GM12865 (cell line): ENCODE measurements around the gene WWC1.

ENCODE experiments used
- DNase-seq: peaks from one replicate; pipeline ENCODE4 v3.0.0; 2010; ENCODE audit warnings: low read depth
- H3K4me3 ChIP-seq: 2 replicates; pipeline ENCODE4 v1.5.1; 2011; ENCODE audit warnings: mild to moderate bottlenecking, low read depth, low read length, control low read depth
- CTCF ChIP-seq: IDR thresholded peaks from 2 replicates; pipeline ENCODE4 v1.5.1; 2011; ENCODE audit warnings: low read length, control low read depth, low read depth, inconsistent platforms; ENCODE audit not compliant: insufficient read depth; ENCODE audit errors: missing control alignments

Gene WWC1

GRCh38 chr5:168382421-168382820 is 91.0 kb downstream of the WWC1 start:
- H3K4me3 ChIP-seq: no peak overlapping the region
- TF ChIP-seq CTCF: no peak
- DNase-seq: no peak

- H3K4me3 ChIP-seq: no peak overlapping the region
- no peak for TF ChIP-seq CTCF
- DNase-seq: no peak
Observed at GRCh38 chr5:168390491-168390890, 99.0 kb downstream of the WWC1 start.

GRCh38 chr5:168393773-168394172 is 102.3 kb downstream of the WWC1 start:
- no peak for TF ChIP-seq CTCF
- no peak overlapping the region for H3K4me3 ChIP-seq
- no peak for DNase-seq

- no peak for TF ChIP-seq CTCF
- no peak for DNase-seq
- H3K4me3 ChIP-seq: no peak overlapping the region
Observed at GRCh38 chr5:168400429-168401220, 109.2 kb downstream of the WWC1 start.

- H3K4me3 ChIP-seq: no peak overlapping the region
- TF ChIP-seq CTCF: no peak
- DNase-seq: no peak
Observed at GRCh38 chr5:168401226-168401625, 109.8 kb downstream of the WWC1 start.

GRCh38 chr5:168401880-168402279 is 110.4 kb downstream of the WWC1 start:
- no peak overlapping the region for H3K4me3 ChIP-seq
- no peak for TF ChIP-seq CTCF
- DNase-seq: no peak

GRCh38 chr5:168404365-168404764 is 112.9 kb downstream of the WWC1 start:
- TF ChIP-seq CTCF: no peak
- DNase-seq: no peak
- H3K4me3 ChIP-seq: no peak overlapping the region
